D721Med (cell line): ENCODE results near the gene MT1H.

Experiments used
- DNase-seq: peaks from one replicate; pipeline ENCODE4 v3.0.0; 2011; ENCODE audit warnings: low spot score; ENCODE audit not compliant: insufficient read length
- FAIRE-seq: peaks from 2 replicates; lab custom pipeline; 2011; peaks lifted over from hg19 to GRCh38; lab: Jason Lieb, UNC
- CTCF ChIP-seq: IDR thresholded peaks from 2 replicates; pipeline ENCODE4 v1.5.1; 2012; ENCODE audit warnings: mild to moderate bottlenecking, control low read depth; ENCODE audit not compliant: insufficient read depth; ENCODE audit errors: missing control alignments

Gene MT1H

GRCh38 chr16:56677474-56677873, 7.9 kb downstream of the MT1H start:
- no peak for TF ChIP-seq CTCF
- FAIRE-seq (no peak), DNase-seq (no peak)

- no peak for FAIRE-seq
- no peak for TF ChIP-seq CTCF
- DNase-seq = no peak
Measured at GRCh38 chr16:56679078-56679730, 9.6 kb downstream of the MT1H start.

GRCh38 chr16:56679818-56680217, 10.2 kb downstream of the MT1H start:
- FAIRE-seq (no peak), DNase-seq (no peak)
- no peak for TF ChIP-seq CTCF

GRCh38 chr16:56681939-56682702, 12.5 kb downstream of the MT1H start, which contains the start of gene MT1X:
Gene MT1X, plus strand, starts transcription at chr16:56682470. Its CDS starts 71 bp downstream, at chr16:56682541.
- no peak for FAIRE-seq
- TF ChIP-seq CTCF = no peak
- DNase-seq = peak; percentile 23

GRCh38 chr16:56682703-56683397, 13.2 kb downstream of the MT1H start:
- FAIRE-seq (no peak), DNase-seq (no peak)
- no peak for TF ChIP-seq CTCF

- FAIRE-seq (no peak), DNase-seq (no peak)
- no peak for TF ChIP-seq CTCF
Measured at GRCh38 chr16:56683424-56684172, 14.0 kb downstream of the MT1H start.
